HEK293T (cell line): ENCODE data around the gene HECTD1.

Experiments used
- ARNT ChIP-seq: fragments of 450-650 bp; IDR thresholded peaks from 2 replicates; pipeline ENCODE4 v1.6.1; 2017; ENCODE audit warnings: mild to moderate bottlenecking
- BHLHE40 ChIP-seq: fragments of 450-650 bp; IDR thresholded peaks from 2 replicates; pipeline ENCODE4 v1.6.1; 2016; ENCODE audit warnings: mild to moderate bottlenecking, moderate library complexity, borderline replicate concordance
- FOXA1 ChIP-seq: fragments of 450-650 bp; IDR thresholded peaks from 2 replicates; pipeline ENCODE4 v1.6.1; 2016; ENCODE audit warnings: mild to moderate bottlenecking
- FOXK2 ChIP-seq: fragments of 450-650 bp; IDR thresholded peaks from 2 replicates; pipeline ENCODE4 v1.6.1; 2016; ENCODE audit warnings: mild to moderate bottlenecking
- FOXM1 ChIP-seq: fragments of 450-650 bp; IDR thresholded peaks from 2 replicates; pipeline ENCODE4 v1.6.1; 2017; ENCODE audit warnings: mild to moderate bottlenecking, borderline replicate concordance
- HDGF ChIP-seq: fragments of 450-650 bp; IDR thresholded peaks from 2 replicates; pipeline ENCODE4 v1.6.1; 2017; ENCODE audit warnings: antibody characterized with exemption, borderline replicate concordance
- L3MBTL2 ChIP-seq: fragments of 450-650 bp; conservative IDR thresholded peaks from 2 replicates; pipeline ENCODE4 v1.6.1; 2016; ENCODE audit warnings: mild to moderate bottlenecking
- NFRKB ChIP-seq: fragments of 450-650 bp; IDR thresholded peaks from 2 replicates; pipeline ENCODE4 v1.6.1; 2016; ENCODE audit warnings: mild to moderate bottlenecking, moderate library complexity
- PKNOX1 ChIP-seq: fragments of 450-650 bp; IDR thresholded peaks from 2 replicates; pipeline ENCODE4 v1.6.1; 2016
- SP1 ChIP-seq: fragments of 450-650 bp; IDR thresholded peaks from 2 replicates; pipeline ENCODE4 v1.6.1; 2017
- SUZ12 ChIP-seq: fragments of 450-650 bp; IDR thresholded peaks from 2 replicates; pipeline ENCODE4 v1.6.1; 2016; ENCODE audit warnings: mild to moderate bottlenecking
- TARDBP ChIP-seq: fragments of 450-650 bp; IDR thresholded peaks from 2 replicates; pipeline ENCODE4 v1.6.1; 2016
- ZNF384 ChIP-seq: fragments of 450-650 bp; IDR thresholded peaks from 2 replicates; pipeline ENCODE4 v1.6.1; 2016

- no peak for TF ChIP-seq SUZ12
- no peak for TF ChIP-seq SP1
- no peak for TF ChIP-seq FOXM1
- no peak for TF ChIP-seq TARDBP
- no peak for TF ChIP-seq FOXA1
- TF ChIP-seq FOXK2, result no peak
- TF ChIP-seq BHLHE40, result no peak
- TF ChIP-seq PKNOX1, result no peak
- TF ChIP-seq HDGF, result no peak
- no peak for TF ChIP-seq ARNT
- TF ChIP-seq L3MBTL2, result no peak
- no peak for TF ChIP-seq ZNF384
- no peak for TF ChIP-seq NFRKB
These were observed 32.1 kb upstream of the HECTD1 start for GRCh38 chr14:31239741-31240140.
